MM.1S (cell line): ENCODE data around the gene LCN10.

Experiments used
- DNase-seq: peaks from one replicate; pipeline ENCODE4 v3.0.0-alpha.2; 2015
- H2AFZ ChIP-seq: fragments of 300-600 bp; sonication (generic); 2 replicates; pipeline ENCODE4 v1.6.0; 2016; ENCODE audit warnings: antibody characterized with exemption, low read length
- H3F3A ChIP-seq: fragments of 300-600 bp; sonication (generic); 2 replicates; pipeline ENCODE4 v1.6.1; 2016; ENCODE audit warnings: mild to moderate bottlenecking, antibody characterized with exemption, low read length, moderate library complexity, mixed read lengths; ENCODE audit not compliant: insufficient read depth
- H3K27ac ChIP-seq: fragments of 300-600 bp; sonication (generic); 2 replicates; pipeline ENCODE4 v1.5.1; 2016; ENCODE audit warnings: mild to moderate bottlenecking, low read length
- H3K27me3 ChIP-seq: fragments of 300-600 bp; sonication (generic); replicated peaks from 2 replicates; pipeline ENCODE4 v1.6.0; 2016; ENCODE audit warnings: low read length; ENCODE audit not compliant: insufficient read depth
- H3K36me3 ChIP-seq: fragments of 300-600 bp; sonication (generic); replicated peaks from 2 replicates; pipeline ENCODE4 v1.6.1; 2016; ENCODE audit warnings: mild to moderate bottlenecking, low read length, mixed read lengths; ENCODE audit not compliant: insufficient read depth
- H3K4me1 ChIP-seq: fragments of 300-600 bp; sonication (generic); 2 replicates; pipeline ENCODE4 v1.6.1; 2016; ENCODE audit warnings: low read length, mixed read lengths
- H3K4me2 ChIP-seq: fragments of 300-600 bp; sonication (generic); 2 replicates; pipeline ENCODE4 v1.6.0; 2016; ENCODE audit warnings: low read depth, low read length
- H3K4me3 ChIP-seq: fragments of 300-600 bp; sonication (generic); 2 replicates; pipeline ENCODE4 v1.5.1; 2016; ENCODE audit warnings: low read length, mixed read lengths
- H3K79me2 ChIP-seq: fragments of 300-600 bp; sonication (generic); 2 replicates; pipeline ENCODE4 v1.6.1; 2016; ENCODE audit warnings: mixed run types, low read length, mixed read lengths
- H3K9ac ChIP-seq: fragments of 300-600 bp; sonication (generic); 2 replicates; pipeline ENCODE4 v1.6.1; 2016; ENCODE audit warnings: low read length, mixed read lengths
- H3K9me2 ChIP-seq: fragments of 300-600 bp; sonication (generic); replicated peaks from 2 replicates; pipeline ENCODE4 v1.6.1; 2016; ENCODE audit warnings: mild to moderate bottlenecking, low read length, mixed read lengths; ENCODE audit not compliant: insufficient read depth
- H3K9me3 ChIP-seq: fragments of 300-600 bp; sonication (generic); replicated peaks from 2 replicates; pipeline ENCODE4 v1.6.1; 2016; ENCODE audit warnings: mild to moderate bottlenecking, low read length, mixed read lengths; ENCODE audit not compliant: insufficient read depth
- H4K20me1 ChIP-seq: fragments of 300-600 bp; sonication (generic); 2 replicates; pipeline ENCODE4 v1.6.1; 2016; ENCODE audit warnings: mild to moderate bottlenecking, low read length, moderate library complexity, mixed read lengths; ENCODE audit not compliant: insufficient read depth
- CTCF ChIP-seq: fragments of 300-600 bp; sonication (generic); IDR thresholded peaks from 2 replicates; pipeline ENCODE4 v1.5.1; 2016; ENCODE audit warnings: antibody characterized with exemption, low read length, mixed read lengths
- EZH2 ChIP-seq: fragments of 300-600 bp; sonication (generic); optimal IDR thresholded peaks from 2 replicates; pipeline ENCODE3; 2017; ENCODE audit warnings: low read depth, mild to moderate bottlenecking, antibody characterized with exemption, low read length, mixed read lengths
- EZH2phosphoT487 ChIP-seq: fragments of 300-600 bp; sonication (generic); IDR thresholded peaks from 2 replicates; pipeline ENCODE4 v1.6.1; 2018; ENCODE audit warnings: antibody characterized with exemption, low read length

LCN10 gene

GRCh38 chr9:136690104-136690805 lies 52.5 kb downstream of the LCN10 start:
- Histone ChIP-seq H3K27me3 (peaks cover 91% of the 10 kb centered on the region), H3K9me2 (no peaks in the 10 kb centered on the region), H3F3A (no peaks in the 10 kb centered on the region), H3K4me1 (no peaks in the 10 kb centered on the region), H4K20me1 (no peaks in the 10 kb centered on the region), H3K9me3 (no peaks in the 10 kb centered on the region), H3K4me3 (no peak overlapping the region), H3K27ac (no peak overlapping the region), H3K36me3 (no peaks in the 10 kb centered on the region), H3K79me2 (no peaks in the 10 kb centered on the region), H3K4me2 (no peak overlapping the region), H3K9ac (no peak overlapping the region), H2AFZ (no peak overlapping the region)
- DNase-seq = no peak
- TF ChIP-seq CTCF = no peak
- no peak for TF ChIP-seq EZH2phosphoT487
- no peak for TF ChIP-seq EZH2

- Histone ChIP-seq H3K36me3 (no peaks in the 10 kb centered on the region), H3K79me2 (no peaks in the 10 kb centered on the region), H3K9ac (no peak overlapping the region), H3F3A (no peaks in the 10 kb centered on the region), H2AFZ (no peak overlapping the region), H3K4me3 (no peak overlapping the region), H3K27ac (no peak overlapping the region), H3K9me3 (no peaks in the 10 kb centered on the region), H3K27me3 (peaks cover 92% of the 10 kb centered on the region), H3K4me2 (no peak overlapping the region), H3K4me1 (no peaks in the 10 kb centered on the region), H4K20me1 (no peaks in the 10 kb centered on the region), H3K9me2 (no peaks in the 10 kb centered on the region)
- TF ChIP-seq CTCF = no peak
- no peak for TF ChIP-seq EZH2phosphoT487
- no peak for TF ChIP-seq EZH2
- no peak for DNase-seq
Measured at GRCh38 chr9:136689108-136689460, 53.7 kb downstream of the LCN10 start.

- Histone ChIP-seq H3K9me2 (no peaks in the 10 kb centered on the region), H4K20me1 (no peaks in the 10 kb centered on the region), H3K4me3 (no peak overlapping the region), H3K9ac (no peak overlapping the region), H3K9me3 (no peaks in the 10 kb centered on the region), H3K27ac (no peak overlapping the region), H3K36me3 (no peaks in the 10 kb centered on the region), H3K79me2 (no peaks in the 10 kb centered on the region), H3F3A (no peaks in the 10 kb centered on the region), H3K4me1 (no peaks in the 10 kb centered on the region), H2AFZ (no peak overlapping the region), H3K27me3 (peaks cover 92% of the 10 kb centered on the region), H3K4me2 (no peak overlapping the region)
- DNase-seq = no peak
- TF ChIP-seq EZH2 (no peak), EZH2phosphoT487 (no peak), CTCF (no peak)
Measured at GRCh38 chr9:136688274-136689107, 54.2 kb downstream of the LCN10 start.
